ENCODE data around the gene CHMP5. TPM values are rescaled to one million over a fixed set of nuclear protein-coding genes. Genes with fewer than 3 reads are reported as not detected.

Gene CHMP5
- total RNA-seq, 1 donor from 2014 or later = 84.9 TPM

- Histone ChIP-seq H3K27me3 (ENCODE audit: control insufficient read depth, insufficient read depth, low read length) (no peaks in the 10 kb centered on the region), H3K4me3 (ENCODE audit: low read depth, low read length) (no peak overlapping the region), H3K36me3 (ENCODE audit: control insufficient read depth, insufficient read depth, low read length) (peaks cover 6% of the 10 kb centered on the region)
- DNase-seq (ENCODE audit: low read depth) = no peak
- no peak for TF ChIP-seq CTCF (IDR thresholded peaks at IDR 0.05; ENCODE audit: insufficient read depth, low read length, poor library complexity, severe bottlenecking)
These were observed 10.6 kb upstream of the CHMP5 start for GRCh38 chr9:33254211-33254610.

- TF ChIP-seq CTCF (IDR thresholded peaks at IDR 0.05; ENCODE audit: insufficient read depth, low read length, poor library complexity, severe bottlenecking) = no peak
- H3K27me3 ChIP-seq (ENCODE audit: control insufficient read depth, insufficient read depth, low read length) = no peaks in the 10 kb centered on the region
- peaks cover 7% of the 10 kb centered on the region for H3K36me3 ChIP-seq (ENCODE audit: control insufficient read depth, insufficient read depth, low read length)
- H3K4me3 ChIP-seq (ENCODE audit: low read depth, low read length) = no peak overlapping the region
- DNase-seq (ENCODE audit: low read depth) = no peak
These were observed 9.8 kb upstream of the CHMP5 start for GRCh38 chr9:33255014-33255413.

GRCh38 chr9:33255471-33255870 lies 9.4 kb upstream of the CHMP5 start:
- Histone ChIP-seq H3K4me3 (ENCODE audit: low read depth, low read length) (no peak overlapping the region), H3K36me3 (ENCODE audit: control insufficient read depth, insufficient read depth, low read length) (peaks cover 7% of the 10 kb centered on the region), H3K27me3 (ENCODE audit: control insufficient read depth, insufficient read depth, low read length) (no peaks in the 10 kb centered on the region)
- TF ChIP-seq CTCF (IDR thresholded peaks at IDR 0.05; ENCODE audit: insufficient read depth, low read length, poor library complexity, severe bottlenecking) = no peak
- DNase-seq (ENCODE audit: low read depth) = no peak

- Histone ChIP-seq H3K36me3 (ENCODE audit: control insufficient read depth, insufficient read depth, low read length) (peaks cover 7% of the 10 kb centered on the region), H3K27me3 (ENCODE audit: control insufficient read depth, insufficient read depth, low read length) (no peaks in the 10 kb centered on the region), H3K4me3 (ENCODE audit: low read depth, low read length) (no peak overlapping the region)
- no peak for DNase-seq (ENCODE audit: low read depth)
- TF ChIP-seq CTCF (IDR thresholded peaks at IDR 0.05; ENCODE audit: insufficient read depth, low read length, poor library complexity, severe bottlenecking) = no peak
These were observed 8.6 kb upstream of the CHMP5 start for GRCh38 chr9:33256236-33256635.

GRCh38 chr9:33257276-33257675 lies 7.6 kb upstream of the CHMP5 start:
- TF ChIP-seq CTCF (IDR thresholded peaks at IDR 0.05; ENCODE audit: insufficient read depth, low read length, poor library complexity, severe bottlenecking) = no peak
- H3K36me3 ChIP-seq (ENCODE audit: control insufficient read depth, insufficient read depth, low read length) = peaks cover 7% of the 10 kb centered on the region
- H3K4me3 ChIP-seq (ENCODE audit: low read depth, low read length) = no peak overlapping the region
- no peak for DNase-seq (ENCODE audit: low read depth)
- H3K27me3 ChIP-seq (ENCODE audit: control insufficient read depth, insufficient read depth, low read length) = no peaks in the 10 kb centered on the region

- Histone ChIP-seq H3K36me3 (ENCODE audit: control insufficient read depth, insufficient read depth, low read length) (peaks cover 5% of the 10 kb centered on the region), H3K4me3 (ENCODE audit: low read depth, low read length) (no peak overlapping the region), H3K27me3 (ENCODE audit: control insufficient read depth, insufficient read depth, low read length) (no peaks in the 10 kb centered on the region)
- no peak for TF ChIP-seq CTCF (IDR thresholded peaks at IDR 0.05; ENCODE audit: insufficient read depth, low read length, poor library complexity, severe bottlenecking)
- no peak for DNase-seq (ENCODE audit: low read depth)
These were observed 4.5 kb upstream of the CHMP5 start for GRCh38 chr9:33260372-33260771.

Measured in kidney epithelial cell (primary cell).